Measurements from ENCODE around the gene TBC1D22A. TPM values are rescaled to one million over a fixed set of nuclear protein-coding genes. Genes with fewer than 3 reads are reported as not detected.

Gene TBC1D22A
- total RNA-seq, 1 donor from 2014 or later, result 18.9 TPM

DNA sequence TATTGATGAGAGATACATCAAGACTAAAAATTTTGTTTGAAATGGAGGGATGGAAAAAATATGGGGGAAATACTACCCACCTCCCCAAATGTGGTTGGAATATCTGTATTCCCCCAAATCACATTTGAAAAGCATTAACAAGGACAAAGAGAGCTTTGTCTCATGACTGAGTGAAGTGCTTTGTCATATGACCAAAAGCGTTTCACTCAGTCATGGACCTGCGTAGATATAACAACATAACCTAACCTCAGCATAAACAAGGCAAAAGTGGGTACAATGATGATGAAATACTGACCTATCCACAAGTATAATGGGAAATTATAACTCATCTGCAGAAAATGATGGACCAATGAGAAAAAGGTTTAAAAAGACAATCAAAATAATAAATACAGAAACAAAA, 418.3 kb downstream of the TBC1D22A start:
- no peak for DNase-seq (ENCODE audit: low spot score)
- TF ChIP-seq, protein P1, sequence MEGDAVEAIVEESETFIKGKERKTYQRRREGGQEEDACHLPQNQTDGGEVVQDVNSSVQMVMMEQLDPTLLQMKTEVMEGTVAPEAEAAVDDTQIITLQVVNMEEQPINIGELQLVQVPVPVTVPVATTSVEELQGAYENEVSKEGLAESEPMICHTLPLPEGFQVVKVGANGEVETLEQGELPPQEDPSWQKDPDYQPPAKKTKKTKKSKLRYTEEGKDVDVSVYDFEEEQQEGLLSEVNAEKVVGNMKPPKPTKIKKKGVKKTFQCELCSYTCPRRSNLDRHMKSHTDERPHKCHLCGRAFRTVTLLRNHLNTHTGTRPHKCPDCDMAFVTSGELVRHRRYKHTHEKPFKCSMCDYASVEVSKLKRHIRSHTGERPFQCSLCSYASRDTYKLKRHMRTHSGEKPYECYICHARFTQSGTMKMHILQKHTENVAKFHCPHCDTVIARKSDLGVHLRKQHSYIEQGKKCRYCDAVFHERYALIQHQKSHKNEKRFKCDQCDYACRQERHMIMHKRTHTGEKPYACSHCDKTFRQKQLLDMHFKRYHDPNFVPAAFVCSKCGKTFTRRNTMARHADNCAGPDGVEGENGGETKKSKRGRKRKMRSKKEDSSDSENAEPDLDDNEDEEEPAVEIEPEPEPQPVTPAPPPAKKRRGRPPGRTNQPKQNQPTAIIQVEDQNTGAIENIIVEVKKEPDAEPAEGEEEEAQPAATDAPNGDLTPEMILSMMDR (IDR thresholded peaks at IDR 0.05), result no peak
- no peak overlapping the region for H3K27ac Mint-ChIP-seq (ENCODE audit: unreplicated experiment)
- no peaks in the 10 kb centered on the region for H3K27me3 Mint-ChIP-seq (ENCODE audit: low read depth)
- H3K4me3 Mint-ChIP-seq (ENCODE audit: unreplicated experiment), result no peak overlapping the region
- no peaks in the 10 kb centered on the region for H3K4me1 Mint-ChIP-seq (ENCODE audit: low read depth)
- H3K9me3 Mint-ChIP-seq (ENCODE audit: low read depth), result peaks cover 35% of the 10 kb centered on the region
- peaks cover 15% of the 10 kb centered on the region for H3K36me3 Mint-ChIP-seq (ENCODE audit: low read depth)

DNA sequence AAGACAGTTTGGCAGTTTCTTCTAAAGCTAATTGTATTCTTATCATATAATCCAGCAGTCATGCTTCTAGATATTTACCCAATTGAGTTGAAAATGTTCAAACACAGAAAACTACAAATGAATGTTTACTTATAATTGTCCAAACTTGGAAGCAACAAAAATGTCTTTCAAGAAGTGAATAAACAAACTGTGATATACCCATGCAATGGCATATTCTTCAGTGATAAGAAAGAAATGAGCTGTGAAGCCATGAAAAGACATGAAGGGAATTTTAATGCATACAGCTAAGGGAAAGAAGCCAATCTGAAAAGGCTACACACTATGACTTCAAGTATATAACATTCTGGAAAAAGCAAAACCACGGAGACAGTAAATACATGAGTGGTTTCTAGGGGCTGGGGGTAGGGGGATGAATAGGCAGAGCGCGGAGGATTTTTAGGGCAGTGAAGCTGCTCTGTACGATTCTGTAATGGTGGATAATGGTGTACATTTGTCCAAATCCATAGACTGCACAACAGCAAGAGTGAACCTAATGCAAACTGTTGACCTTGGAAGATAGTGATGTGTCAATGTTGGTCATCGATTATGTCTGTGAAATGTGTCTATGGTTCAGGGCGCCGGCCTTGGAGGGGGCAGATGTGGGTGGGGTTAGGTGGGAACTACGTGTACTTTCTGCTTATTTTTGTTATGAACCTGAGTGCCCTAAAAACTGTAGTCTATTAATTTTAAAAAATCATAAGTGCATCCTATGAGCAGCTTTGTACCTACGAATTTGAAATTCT, 424.9 kb downstream of the TBC1D22A start:
- peak; percentile 12 for DNase-seq (ENCODE audit: low spot score)
- peaks cover 13% of the 10 kb centered on the region for H3K36me3 Mint-ChIP-seq (ENCODE audit: low read depth)
- H3K4me3 Mint-ChIP-seq (ENCODE audit: unreplicated experiment), result no peak overlapping the region
- no peaks in the 10 kb centered on the region for H3K27me3 Mint-ChIP-seq (ENCODE audit: low read depth)
- TF ChIP-seq, protein P1 (IDR thresholded peaks at IDR 0.05), result no peak
- no peaks in the 10 kb centered on the region for H3K4me1 Mint-ChIP-seq (ENCODE audit: low read depth)
- H3K9me3 Mint-ChIP-seq (ENCODE audit: low read depth), result peaks cover 42% of the 10 kb centered on the region
- no peak overlapping the region for H3K27ac Mint-ChIP-seq (ENCODE audit: unreplicated experiment)

DNA sequence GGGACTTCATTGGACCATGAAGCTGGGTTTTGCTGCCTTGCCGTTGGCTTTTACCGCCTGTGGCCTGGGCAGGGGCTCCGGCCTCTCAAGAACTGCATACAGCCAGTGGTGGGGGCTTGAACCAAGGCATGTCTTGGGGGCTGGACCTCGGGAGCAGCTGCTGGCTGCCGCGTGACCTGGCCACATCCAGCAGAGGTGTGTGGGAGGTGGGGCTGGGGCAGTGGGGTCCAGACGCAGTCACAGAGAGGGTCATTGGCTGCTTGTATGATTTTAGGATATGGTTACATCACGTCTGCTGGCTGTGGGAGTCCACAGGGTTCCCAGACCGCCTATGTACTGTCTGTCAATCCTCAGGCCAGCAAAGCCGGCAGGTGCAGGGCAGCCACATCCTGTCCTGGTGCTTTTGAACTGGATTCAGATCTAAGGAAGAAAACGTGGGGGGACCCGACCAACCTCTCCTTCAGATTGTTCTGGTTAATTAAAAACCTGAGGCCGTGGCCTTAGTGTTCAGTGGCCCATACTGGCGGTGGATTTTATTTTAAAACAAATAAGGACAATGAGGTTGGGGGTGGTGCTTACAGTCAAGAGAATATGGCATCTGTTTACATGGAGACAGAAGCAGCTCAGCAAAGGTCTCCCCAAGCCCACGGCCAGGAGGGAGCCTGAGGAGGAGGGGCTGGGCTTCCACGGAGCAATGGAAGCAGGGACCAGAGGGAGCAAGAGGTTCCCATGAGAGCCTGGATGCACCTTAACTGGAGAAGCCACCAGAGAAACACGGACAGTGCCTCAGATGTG, 426.0 kb downstream of the TBC1D22A start:
- no peaks in the 10 kb centered on the region for H3K27me3 Mint-ChIP-seq (ENCODE audit: low read depth)
- H3K9me3 Mint-ChIP-seq (ENCODE audit: low read depth), result peaks cover 33% of the 10 kb centered on the region
- H3K4me1 Mint-ChIP-seq (ENCODE audit: low read depth), result no peaks in the 10 kb centered on the region
- peaks cover 11% of the 10 kb centered on the region for H3K36me3 Mint-ChIP-seq (ENCODE audit: low read depth)
- H3K4me3 Mint-ChIP-seq (ENCODE audit: unreplicated experiment), result no peak overlapping the region
- DNase-seq (ENCODE audit: low spot score), result peak; percentile 71
- H3K27ac Mint-ChIP-seq (ENCODE audit: unreplicated experiment), result no peak overlapping the region
- TF ChIP-seq, protein P1 (IDR thresholded peaks at IDR 0.05), result no peak

DNA sequence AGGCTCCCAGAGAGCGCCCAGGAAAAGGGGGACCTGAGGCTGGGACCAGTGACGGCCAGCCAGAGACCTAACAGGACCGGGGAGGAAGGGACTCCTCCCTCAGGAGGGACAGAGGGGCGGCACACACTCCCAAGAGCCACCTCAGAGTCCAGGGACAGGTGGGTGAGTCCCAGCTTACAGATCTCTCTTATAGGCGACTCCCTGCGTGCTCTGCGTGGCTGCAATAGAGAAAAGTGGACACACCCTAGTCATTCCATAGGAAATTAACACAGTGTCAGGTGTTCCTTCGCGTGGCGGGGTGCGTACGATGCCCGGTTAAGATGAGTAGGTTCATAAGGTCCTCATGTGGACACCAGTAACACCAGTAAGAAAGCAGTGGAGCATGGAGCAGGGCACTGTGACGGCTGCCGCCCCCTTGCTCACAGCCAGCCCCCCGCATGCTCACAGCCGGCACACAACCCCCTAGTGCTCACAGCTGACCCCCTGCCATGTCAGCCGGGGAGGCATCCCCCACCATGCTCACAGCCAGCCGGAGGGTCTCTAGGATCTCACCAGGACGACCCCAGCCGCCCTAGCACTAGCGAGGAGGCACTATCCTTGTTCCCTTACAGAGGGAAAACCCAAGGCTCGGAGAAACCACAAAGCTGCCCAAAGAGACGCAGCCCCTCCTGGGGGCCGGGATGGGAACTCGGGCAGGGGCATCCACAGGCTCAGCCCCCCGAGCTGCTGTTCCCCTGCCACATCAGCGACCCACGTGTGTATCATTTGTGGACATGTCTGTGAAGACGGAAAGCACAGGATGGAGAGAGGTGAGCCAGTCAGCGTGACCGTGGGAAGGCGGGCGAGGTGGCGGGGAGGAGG, 426.8 kb downstream of the TBC1D22A start:
- no peak overlapping the region for H3K4me3 Mint-ChIP-seq (ENCODE audit: unreplicated experiment)
- no peaks in the 10 kb centered on the region for H3K4me1 Mint-ChIP-seq (ENCODE audit: low read depth)
- DNase-seq (ENCODE audit: low spot score), result peak; percentile 84
- H3K36me3 Mint-ChIP-seq (ENCODE audit: low read depth), result peaks cover 9% of the 10 kb centered on the region
- H3K9me3 Mint-ChIP-seq (ENCODE audit: low read depth), result peaks cover 28% of the 10 kb centered on the region
- TF ChIP-seq, protein P1 (IDR thresholded peaks at IDR 0.05), result no peak
- H3K27ac Mint-ChIP-seq (ENCODE audit: unreplicated experiment), result no peak overlapping the region
- H3K27me3 Mint-ChIP-seq (ENCODE audit: low read depth), result no peaks in the 10 kb centered on the region
